GM23338 (cell line): ENCODE data around the gene SPN. TPM values are rescaled to one million over a fixed set of nuclear protein-coding genes. Genes with fewer than 3 reads are reported as not detected.

Experiments
- ATAC-seq: fragments of 200-7000 bp; cut with Tn5 transposase; 3 replicates; pipeline ENCODE4 v1.9.1; 2020
- DNase-seq: peaks from one replicate; pipeline ENCODE4 v3.0.0-alpha.2; 2015; ENCODE audit warnings: low spot score
- H2AFZ ChIP-seq: fragments of 200-600 bp; sonication (generic); 2 replicates; pipeline ENCODE4 v1.8.0; 2016; ENCODE audit warnings: antibody characterized with exemption, mild to moderate bottlenecking, moderate library complexity
- H3F3A ChIP-seq: fragments of 200-600 bp; sonication (generic); replicated peaks from 2 replicates; pipeline ENCODE4 v1.8.0; 2017; ENCODE audit warnings: antibody characterized with exemption, mixed run types, low read depth
- H3K27ac ChIP-seq: fragments of 200-600 bp; sonication (generic); 2 replicates; pipeline ENCODE4 v1.6.1; 2016; ENCODE audit warnings: low read depth
- H3K27me3 ChIP-seq: fragments of 200-600 bp; sonication (generic); 2 replicates; pipeline ENCODE4 v1.8.0; 2016; ENCODE audit warnings: mild to moderate bottlenecking, mixed run types, moderate library complexity; ENCODE audit not compliant: insufficient read depth
- H3K36me3 ChIP-seq: fragments of 200-600 bp; sonication (generic); 2 replicates; pipeline ENCODE4 v1.8.0; 2016; ENCODE audit warnings: mild to moderate bottlenecking; ENCODE audit not compliant: insufficient read depth
- H3K4me1 ChIP-seq: fragments of 200-600 bp; sonication (generic); 2 replicates; pipeline ENCODE4 v1.8.0; 2016; ENCODE audit warnings: mild to moderate bottlenecking, moderate library complexity; ENCODE audit not compliant: insufficient read depth
- H3K4me2 ChIP-seq: fragments of 200-600 bp; sonication (generic); 2 replicates; pipeline ENCODE4 v1.7.1; 2017; ENCODE audit warnings: mixed run types
- H3K4me3 ChIP-seq: fragments of 200-600 bp; sonication (generic); 2 replicates; pipeline ENCODE4 v1.6.1; 2016; ENCODE audit warnings: mixed run types
- H3K79me2 ChIP-seq: fragments of 200-600 bp; sonication (generic); replicated peaks from 2 replicates; pipeline ENCODE4 v1.8.0; 2017; ENCODE audit warnings: mild to moderate bottlenecking; ENCODE audit not compliant: insufficient read depth
- H3K9me2 ChIP-seq: fragments of 200-600 bp; sonication (generic); 2 replicates; pipeline ENCODE4 v1.8.0; 2017; ENCODE audit not compliant: insufficient read depth
- H4K20me1 ChIP-seq: fragments of 200-600 bp; sonication (generic); replicated peaks from 2 replicates; pipeline ENCODE4 v1.8.0; 2017; ENCODE audit warnings: mild to moderate bottlenecking; ENCODE audit not compliant: insufficient read depth
- H3K27ac Mint-ChIP-seq: 2 replicates; pipeline ENCODE4 v1.8.0; 2020; ENCODE audit warnings: inconsistent platforms, mild to moderate bottlenecking, moderate library complexity, mixed read lengths
- H3K27me3 Mint-ChIP-seq: 3 replicates; pipeline ENCODE4 v1.8.0; 2022; ENCODE audit warnings: low read depth, mild to moderate bottlenecking, moderate library complexity, mixed read lengths, inconsistent platforms; ENCODE audit not compliant: insufficient read depth, poor library complexity
- H3K36me3 Mint-ChIP-seq: 3 replicates; pipeline ENCODE4 v1.8.0; 2021; ENCODE audit warnings: low read depth, mild to moderate bottlenecking, inconsistent platforms, moderate library complexity, mixed read lengths
- H3K4me1 Mint-ChIP-seq: 3 replicates; pipeline ENCODE4 v1.8.0; 2020; ENCODE audit warnings: mild to moderate bottlenecking, inconsistent platforms, mixed read lengths
- H3K4me3 Mint-ChIP-seq: 3 replicates; pipeline ENCODE4 v1.8.0; 2021; ENCODE audit warnings: moderate library complexity, mild to moderate bottlenecking, inconsistent platforms, mixed read lengths
- H3K9me3 Mint-ChIP-seq: 3 replicates; pipeline ENCODE4 v1.8.0; 2020; ENCODE audit warnings: moderate library complexity, mild to moderate bottlenecking, inconsistent platforms, mixed read lengths
- EZH2 ChIP-seq: fragments of 200-600 bp; sonication (generic); IDR thresholded peaks from one replicate; pipeline ENCODE4 v1.8.0; 2017; ENCODE audit warnings: antibody characterized with exemption, mild to moderate bottlenecking, low read depth; ENCODE audit not compliant: unreplicated experiment
- EZH2phosphoT487 ChIP-seq: fragments of 200-600 bp; sonication (generic); IDR thresholded peaks from one replicate; pipeline ENCODE4 v1.8.1; 2018; ENCODE audit warnings: antibody characterized with exemption; ENCODE audit not compliant: unreplicated experiment
- JUNB ChIP-seq: IDR thresholded peaks from one replicate; pipeline ENCODE4 v1.6.1; 2016; ENCODE audit warnings: antibody characterized with exemption; ENCODE audit not compliant: unreplicated experiment
- NANOG ChIP-seq: IDR thresholded peaks from 2 replicates; pipeline ENCODE4 v1.6.1; 2016; ENCODE audit warnings: antibody characterized with exemption, borderline replicate concordance
- ZNF331 ChIP-seq: fragments of 250-450 bp; sonication (Bioruptor Pico); IDR thresholded peaks from 2 replicates; pipeline ENCODE4 v1.5.0; 2020; ENCODE audit warnings: low read depth, mild to moderate bottlenecking, moderate library complexity
- polyA plus RNA-seq: library from polyadenylated mRNA; unstranded; fragments of >200 nt; fragmentation: Nextera tagmentation; extraction: Ambion mirVana; gene quantifications from 2 replicates; pipeline ENCODE4 v1.2.1, GENCODE V29; 2016
- total RNA-seq: library from RNA; depleted of rRNA; stranded (reverse); fragments of >200 nt; shearing (Covaris generic); gene quantifications from 2 replicates; pipeline ENCODE4 v1.2.3, GENCODE V29; 2014
- TF ChIP-seq, protein P1 (sequence below): IDR thresholded peaks from 2 replicates; pipeline ENCODE4 v1.6.1; 2016; ENCODE audit warnings: antibody characterized with exemption
- TF ChIP-seq, protein P2 (sequence below): fragments of 250-450 bp; sonication (Bioruptor Pico); IDR thresholded peaks from 2 replicates; pipeline ENCODE4 v1.5.0; 2020; ENCODE audit warnings: mild to moderate bottlenecking, moderate library complexity
- TF ChIP-seq, protein P3 (sequence below): IDR thresholded peaks from one replicate; pipeline ENCODE4 v1.6.1; 2018; ENCODE audit warnings: antibody characterized with exemption; ENCODE audit not compliant: unreplicated experiment

The SPN gene
- total and polyA plus RNA-seq, 2 experiments from 2014 or later = 0.52 to 2.3 TPM

DNA sequence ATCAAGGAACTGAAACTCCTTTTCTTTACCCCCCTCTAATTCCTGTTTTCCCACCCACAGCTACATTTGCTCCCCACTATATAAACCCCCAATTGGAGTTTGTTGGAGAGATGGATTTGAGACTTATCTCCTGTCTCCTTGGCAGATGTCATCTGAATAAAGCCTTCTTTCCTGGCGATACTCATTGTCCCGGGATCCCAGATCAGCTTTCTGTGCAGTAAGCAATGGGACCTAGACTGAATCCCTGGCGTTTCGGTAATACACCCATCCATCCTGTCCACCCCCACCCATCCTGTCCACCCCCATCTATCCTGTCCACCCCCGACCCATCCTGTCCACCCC lies 38.1 kb downstream of the SPN start:
- Mint-ChIP-seq H3K36me3 (peaks cover 28% of the 10 kb centered on the region), H3K9me3 (peaks cover 15% of the 10 kb centered on the region), H3K4me3 (no peak overlapping the region), H3K4me1 (peaks cover 32% of the 10 kb centered on the region), H3K27ac (no peak overlapping the region), H3K27me3 (peaks cover 20% of the 10 kb centered on the region)
- TF ChIP-seq, protein P1, sequence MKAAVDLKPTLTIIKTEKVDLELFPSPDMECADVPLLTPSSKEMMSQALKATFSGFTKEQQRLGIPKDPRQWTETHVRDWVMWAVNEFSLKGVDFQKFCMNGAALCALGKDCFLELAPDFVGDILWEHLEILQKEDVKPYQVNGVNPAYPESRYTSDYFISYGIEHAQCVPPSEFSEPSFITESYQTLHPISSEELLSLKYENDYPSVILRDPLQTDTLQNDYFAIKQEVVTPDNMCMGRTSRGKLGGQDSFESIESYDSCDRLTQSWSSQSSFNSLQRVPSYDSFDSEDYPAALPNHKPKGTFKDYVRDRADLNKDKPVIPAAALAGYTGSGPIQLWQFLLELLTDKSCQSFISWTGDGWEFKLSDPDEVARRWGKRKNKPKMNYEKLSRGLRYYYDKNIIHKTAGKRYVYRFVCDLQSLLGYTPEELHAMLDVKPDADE = no peak
- TF ChIP-seq, protein P2, sequence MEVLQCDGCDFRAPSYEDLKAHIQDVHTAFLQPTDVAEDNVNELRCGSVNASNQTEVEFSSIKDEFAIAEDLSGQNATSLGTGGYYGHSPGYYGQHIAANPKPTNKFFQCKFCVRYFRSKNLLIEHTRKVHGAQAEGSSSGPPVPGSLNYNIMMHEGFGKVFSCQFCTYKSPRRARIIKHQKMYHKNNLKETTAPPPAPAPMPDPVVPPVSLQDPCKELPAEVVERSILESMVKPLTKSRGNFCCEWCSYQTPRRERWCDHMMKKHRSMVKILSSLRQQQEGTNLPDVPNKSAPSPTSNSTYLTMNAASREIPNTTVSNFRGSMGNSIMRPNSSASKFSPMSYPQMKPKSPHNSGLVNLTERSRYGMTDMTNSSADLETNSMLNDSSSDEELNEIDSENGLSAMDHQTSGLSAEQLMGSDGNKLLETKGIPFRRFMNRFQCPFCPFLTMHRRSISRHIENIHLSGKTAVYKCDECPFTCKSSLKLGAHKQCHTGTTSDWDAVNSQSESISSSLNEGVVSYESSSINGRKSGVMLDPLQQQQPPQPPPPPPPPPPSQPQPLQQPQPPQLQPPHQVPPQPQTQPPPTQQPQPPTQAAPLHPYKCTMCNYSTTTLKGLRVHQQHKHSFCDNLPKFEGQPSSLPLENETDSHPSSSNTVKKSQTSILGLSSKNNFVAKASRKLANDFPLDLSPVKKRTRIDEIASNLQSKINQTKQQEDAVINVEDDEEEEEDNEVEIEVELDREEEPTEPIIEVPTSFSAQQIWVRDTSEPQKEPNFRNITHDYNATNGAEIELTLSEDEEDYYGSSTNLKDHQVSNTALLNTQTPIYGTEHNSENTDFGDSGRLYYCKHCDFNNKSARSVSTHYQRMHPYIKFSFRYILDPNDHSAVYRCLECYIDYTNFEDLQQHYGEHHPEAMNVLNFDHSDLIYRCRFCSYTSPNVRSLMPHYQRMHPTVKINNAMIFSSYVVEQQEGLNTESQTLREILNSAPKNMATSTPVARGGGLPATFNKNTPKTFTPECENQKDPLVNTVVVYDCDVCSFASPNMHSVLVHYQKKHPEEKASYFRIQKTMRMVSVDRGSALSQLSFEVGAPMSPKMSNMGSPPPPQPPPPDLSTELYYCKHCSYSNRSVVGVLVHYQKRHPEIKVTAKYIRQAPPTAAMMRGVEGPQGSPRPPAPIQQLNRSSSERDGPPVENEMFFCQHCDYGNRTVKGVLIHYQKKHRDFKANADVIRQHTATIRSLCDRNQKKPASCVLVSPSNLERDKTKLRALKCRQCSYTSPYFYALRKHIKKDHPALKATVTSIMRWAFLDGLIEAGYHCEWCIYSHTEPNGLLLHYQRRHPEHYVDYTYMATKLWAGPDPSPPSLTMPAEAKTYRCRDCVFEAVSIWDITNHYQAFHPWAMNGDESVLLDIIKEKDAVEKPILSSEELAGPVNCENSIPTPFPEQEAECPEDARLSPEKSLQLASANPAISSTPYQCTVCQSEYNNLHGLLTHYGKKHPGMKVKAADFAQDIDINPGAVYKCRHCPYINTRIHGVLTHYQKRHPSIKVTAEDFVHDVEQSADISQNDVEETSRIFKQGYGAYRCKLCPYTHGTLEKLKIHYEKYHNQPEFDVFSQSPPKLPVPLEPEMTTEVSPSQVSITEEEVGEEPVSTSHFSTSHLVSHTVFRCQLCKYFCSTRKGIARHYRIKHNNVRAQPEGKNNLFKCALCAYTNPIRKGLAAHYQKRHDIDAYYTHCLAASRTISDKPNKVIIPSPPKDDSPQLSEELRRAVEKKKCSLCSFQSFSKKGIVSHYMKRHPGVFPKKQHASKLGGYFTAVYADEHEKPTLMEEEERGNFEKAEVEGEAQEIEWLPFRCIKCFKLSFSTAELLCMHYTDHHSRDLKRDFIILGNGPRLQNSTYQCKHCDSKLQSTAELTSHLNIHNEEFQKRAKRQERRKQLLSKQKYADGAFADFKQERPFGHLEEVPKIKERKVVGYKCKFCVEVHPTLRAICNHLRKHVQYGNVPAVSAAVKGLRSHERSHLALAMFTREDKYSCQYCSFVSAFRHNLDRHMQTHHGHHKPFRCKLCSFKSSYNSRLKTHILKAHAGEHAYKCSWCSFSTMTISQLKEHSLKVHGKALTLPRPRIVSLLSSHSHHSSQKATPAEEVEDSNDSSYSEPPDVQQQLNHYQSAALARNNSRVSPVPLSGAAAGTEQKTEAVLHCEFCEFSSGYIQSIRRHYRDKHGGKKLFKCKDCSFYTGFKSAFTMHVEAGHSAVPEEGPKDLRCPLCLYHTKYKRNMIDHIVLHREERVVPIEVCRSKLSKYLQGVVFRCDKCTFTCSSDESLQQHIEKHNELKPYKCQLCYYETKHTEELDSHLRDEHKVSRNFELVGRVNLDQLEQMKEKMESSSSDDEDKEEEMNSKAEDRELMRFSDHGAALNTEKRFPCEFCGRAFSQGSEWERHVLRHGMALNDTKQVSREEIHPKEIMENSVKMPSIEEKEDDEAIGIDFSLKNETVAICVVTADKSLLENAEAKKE = no peak
- TF ChIP-seq ZNF331 (CRISPR knock-in tag) (no peak), EZH2phosphoT487 (no peak), EZH2 (no peak), JUNB (no peak), NANOG (no peak)
- TF ChIP-seq, protein P3, sequence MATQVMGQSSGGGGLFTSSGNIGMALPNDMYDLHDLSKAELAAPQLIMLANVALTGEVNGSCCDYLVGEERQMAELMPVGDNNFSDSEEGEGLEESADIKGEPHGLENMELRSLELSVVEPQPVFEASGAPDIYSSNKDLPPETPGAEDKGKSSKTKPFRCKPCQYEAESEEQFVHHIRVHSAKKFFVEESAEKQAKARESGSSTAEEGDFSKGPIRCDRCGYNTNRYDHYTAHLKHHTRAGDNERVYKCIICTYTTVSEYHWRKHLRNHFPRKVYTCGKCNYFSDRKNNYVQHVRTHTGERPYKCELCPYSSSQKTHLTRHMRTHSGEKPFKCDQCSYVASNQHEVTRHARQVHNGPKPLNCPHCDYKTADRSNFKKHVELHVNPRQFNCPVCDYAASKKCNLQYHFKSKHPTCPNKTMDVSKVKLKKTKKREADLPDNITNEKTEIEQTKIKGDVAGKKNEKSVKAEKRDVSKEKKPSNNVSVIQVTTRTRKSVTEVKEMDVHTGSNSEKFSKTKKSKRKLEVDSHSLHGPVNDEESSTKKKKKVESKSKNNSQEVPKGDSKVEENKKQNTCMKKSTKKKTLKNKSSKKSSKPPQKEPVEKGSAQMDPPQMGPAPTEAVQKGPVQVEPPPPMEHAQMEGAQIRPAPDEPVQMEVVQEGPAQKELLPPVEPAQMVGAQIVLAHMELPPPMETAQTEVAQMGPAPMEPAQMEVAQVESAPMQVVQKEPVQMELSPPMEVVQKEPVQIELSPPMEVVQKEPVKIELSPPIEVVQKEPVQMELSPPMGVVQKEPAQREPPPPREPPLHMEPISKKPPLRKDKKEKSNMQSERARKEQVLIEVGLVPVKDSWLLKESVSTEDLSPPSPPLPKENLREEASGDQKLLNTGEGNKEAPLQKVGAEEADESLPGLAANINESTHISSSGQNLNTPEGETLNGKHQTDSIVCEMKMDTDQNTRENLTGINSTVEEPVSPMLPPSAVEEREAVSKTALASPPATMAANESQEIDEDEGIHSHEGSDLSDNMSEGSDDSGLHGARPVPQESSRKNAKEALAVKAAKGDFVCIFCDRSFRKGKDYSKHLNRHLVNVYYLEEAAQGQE = no peak
- Histone ChIP-seq H3K9me2 (no peaks in the 10 kb centered on the region), H3K4me1 (peaks cover 22% of the 10 kb centered on the region), H3K27me3 (no peaks in the 10 kb centered on the region), H3F3A (peaks cover 19% of the 10 kb centered on the region), H2AFZ (no peak overlapping the region), H3K79me2 (no peaks in the 10 kb centered on the region; the same call in 1 of the 2 replicates), H3K4me2 (no peak overlapping the region), H3K36me3 (0 out of 2 replicates have a peak, but pooled peaks cover 4% of the 10 kb centered on the region), H4K20me1 (no peaks in the 10 kb centered on the region; the same call in 1 of the 2 replicates), H3K4me3 (no peak overlapping the region), H3K27ac (no peak overlapping the region)
- ATAC-seq = no peak
- no peak for DNase-seq
